ENCODE results near the gene BRI3.

DNA sequence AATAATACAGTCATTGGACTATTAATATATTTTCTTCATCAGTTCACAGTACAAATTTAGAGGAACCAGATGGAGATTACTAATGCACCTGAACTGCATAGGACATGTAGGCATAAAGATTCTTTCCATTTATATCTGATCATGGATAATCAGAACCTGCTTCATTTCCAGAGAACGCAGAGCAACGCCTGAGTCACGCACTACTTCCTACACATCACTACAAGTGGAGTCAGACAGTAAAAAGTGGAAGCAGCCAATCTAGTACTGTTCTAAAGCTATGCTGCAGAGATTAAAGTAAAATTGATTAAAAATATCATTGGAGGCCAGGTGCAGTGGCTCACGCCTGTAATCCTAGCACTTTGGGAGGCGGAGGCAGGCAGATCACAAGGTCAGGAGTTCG, 43.3 kb downstream of the BRI3 start:
- no peak for TF ChIP-seq ZNF766 (CRISPR knock-in tag; IDR thresholded peaks at IDR 0.05; ENCODE audit: borderline replicate concordance)
- no peak for TF ChIP-seq MEF2D (CRISPR knock-in tag; IDR thresholded peaks at IDR 0.05)
- TF ChIP-seq NFIC (IDR thresholded peaks at IDR 0.05; ENCODE audit: low read length) = no peak
- TF ChIP-seq ZNF776 (CRISPR knock-in tag; IDR thresholded peaks at IDR 0.05) = no peak
- no peak for TF ChIP-seq NR3C1 (CRISPR knock-in tag; IDR thresholded peaks at IDR 0.05)
- TF ChIP-seq RAD21 (CRISPR knock-in tag; IDR thresholded peaks at IDR 0.05) = no peak
